DND-41 (cell line): ENCODE data around the gene PLCG1.

Experiments
- ATAC-seq: fragments of 200-7000 bp; cut with Tn5 transposase; 3 replicates; pipeline ENCODE4 v1.9.1; 2021; ENCODE audit warnings: low read depth; ENCODE audit not compliant: insufficient read depth
- DNase-seq: peaks from one replicate; pipeline ENCODE4 v3.0.0-alpha.2; 2020
- H2AFZ ChIP-seq: 2 replicates; pipeline ENCODE4 v1.6.0; 2012; ENCODE audit warnings: low read depth, low read length
- H3K27ac ChIP-seq: 2 replicates; pipeline ENCODE4 v1.5.1; 2012; ENCODE audit warnings: low read length, inconsistent platforms
- H3K27me3 ChIP-seq: fragments of 200-600 bp; sonication (generic); 2 replicates; pipeline ENCODE4 v1.6.0; 2012; ENCODE audit warnings: low read length, mild to moderate bottlenecking, inconsistent platforms; ENCODE audit not compliant: insufficient read depth, poor library complexity
- H3K36me3 ChIP-seq: 2 replicates; pipeline ENCODE4 v1.5.1; 2012; ENCODE audit warnings: low read length, inconsistent platforms; ENCODE audit not compliant: insufficient read depth
- H3K4me1 ChIP-seq: 2 replicates; pipeline ENCODE4 v1.5.1; 2012; ENCODE audit warnings: mild to moderate bottlenecking, low read length; ENCODE audit not compliant: insufficient read depth
- H3K4me2 ChIP-seq: 2 replicates; pipeline ENCODE4 v1.6.0; 2012; ENCODE audit warnings: mild to moderate bottlenecking, moderate library complexity, low read length, inconsistent platforms; ENCODE audit not compliant: insufficient read depth
- H3K4me3 ChIP-seq, 2 experiments: fragments of 200-600 bp in 1 of 2; shearing (Covaris generic) in 1 of 2; 2 replicates each; pipeline ENCODE4 v1.5.1; 2012 to 2016; ENCODE audit warnings: inconsistent platforms in 2 of 2, low read length in 2 of 2, mild to moderate bottlenecking in 2 of 2, low read depth in 1 of 2, moderate library complexity in 1 of 2
- H3K79me2 ChIP-seq: 2 replicates; pipeline ENCODE4 v1.6.0; 2012; ENCODE audit warnings: low read length, inconsistent platforms; ENCODE audit not compliant: insufficient read depth
- H3K9ac ChIP-seq: 2 replicates; pipeline ENCODE4 v1.6.0; 2012; ENCODE audit warnings: low read depth, mild to moderate bottlenecking, inconsistent platforms, low read length, moderate library complexity
- H3K9me3 ChIP-seq: 2 replicates; pipeline ENCODE4 v1.5.1; 2012; ENCODE audit warnings: low read length, moderate library complexity, mild to moderate bottlenecking, inconsistent platforms; ENCODE audit not compliant: insufficient read depth, severe bottlenecking
- H4K20me1 ChIP-seq: 2 replicates; pipeline ENCODE4 v1.6.0; 2012; ENCODE audit warnings: low read length; ENCODE audit not compliant: insufficient read depth
- EZH2 ChIP-seq: IDR thresholded peaks from 3 replicates; pipeline ENCODE4 v1.6.1; 2012; ENCODE audit warnings: borderline replicate concordance, low read depth, mild to moderate bottlenecking, moderate library complexity, low read length, inconsistent platforms; ENCODE audit not compliant: severe bottlenecking
- TF ChIP-seq, protein P1 (sequence below): IDR thresholded peaks from 2 replicates; pipeline ENCODE4 v1.5.1; 2012; ENCODE audit warnings: borderline replicate concordance, low read length, moderate library complexity, mild to moderate bottlenecking; ENCODE audit not compliant: poor library complexity, severe bottlenecking; ENCODE audit errors: extremely low read depth

Gene PLCG1

DNA sequence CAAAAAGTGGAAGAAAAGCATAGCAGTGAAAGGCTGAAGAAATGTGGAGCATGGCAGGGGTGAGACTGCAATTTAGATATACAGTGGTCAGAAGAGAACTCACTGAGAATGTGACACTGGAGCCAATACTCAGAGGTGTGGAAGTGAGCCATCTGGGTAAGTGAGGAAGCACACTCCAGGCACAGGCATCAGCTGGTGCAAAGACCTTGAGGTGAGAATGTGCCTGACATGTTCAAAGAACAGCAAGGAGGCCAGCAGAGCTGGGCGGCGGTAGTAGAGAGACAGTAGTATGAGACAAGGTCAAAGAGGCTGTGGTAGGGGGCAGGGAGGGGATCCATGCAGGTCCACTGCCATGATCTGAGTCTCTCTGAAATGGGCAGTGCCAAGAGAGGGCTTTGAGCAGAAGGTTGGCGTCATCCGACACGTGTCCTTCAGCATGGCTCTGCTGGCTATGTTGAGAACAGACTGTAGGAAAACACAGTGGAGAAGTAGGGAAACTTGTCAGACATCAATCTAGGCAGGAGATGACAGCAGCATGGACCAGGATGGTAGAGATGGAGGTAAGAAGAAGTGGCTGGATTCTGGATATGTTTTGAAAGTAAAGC lies 84.4 kb downstream of the PLCG1 start:
- H3K4me1 ChIP-seq = no peaks in the 10 kb centered on the region
- H3K36me3 ChIP-seq = no peaks in the 10 kb centered on the region
- H3K27ac ChIP-seq = no peak overlapping the region
- no peak overlapping the region for H3K4me3 ChIP-seq
- no peaks in the 10 kb centered on the region for H4K20me1 ChIP-seq
- H3K79me2 ChIP-seq = no peaks in the 10 kb centered on the region
- H3K4me2 ChIP-seq = no peak overlapping the region
- DNase-seq (no peak), ATAC-seq (no peak)
- no peaks in the 10 kb centered on the region for H3K27me3 ChIP-seq
- no peak overlapping the region for H2AFZ ChIP-seq
- TF ChIP-seq, protein P1, sequence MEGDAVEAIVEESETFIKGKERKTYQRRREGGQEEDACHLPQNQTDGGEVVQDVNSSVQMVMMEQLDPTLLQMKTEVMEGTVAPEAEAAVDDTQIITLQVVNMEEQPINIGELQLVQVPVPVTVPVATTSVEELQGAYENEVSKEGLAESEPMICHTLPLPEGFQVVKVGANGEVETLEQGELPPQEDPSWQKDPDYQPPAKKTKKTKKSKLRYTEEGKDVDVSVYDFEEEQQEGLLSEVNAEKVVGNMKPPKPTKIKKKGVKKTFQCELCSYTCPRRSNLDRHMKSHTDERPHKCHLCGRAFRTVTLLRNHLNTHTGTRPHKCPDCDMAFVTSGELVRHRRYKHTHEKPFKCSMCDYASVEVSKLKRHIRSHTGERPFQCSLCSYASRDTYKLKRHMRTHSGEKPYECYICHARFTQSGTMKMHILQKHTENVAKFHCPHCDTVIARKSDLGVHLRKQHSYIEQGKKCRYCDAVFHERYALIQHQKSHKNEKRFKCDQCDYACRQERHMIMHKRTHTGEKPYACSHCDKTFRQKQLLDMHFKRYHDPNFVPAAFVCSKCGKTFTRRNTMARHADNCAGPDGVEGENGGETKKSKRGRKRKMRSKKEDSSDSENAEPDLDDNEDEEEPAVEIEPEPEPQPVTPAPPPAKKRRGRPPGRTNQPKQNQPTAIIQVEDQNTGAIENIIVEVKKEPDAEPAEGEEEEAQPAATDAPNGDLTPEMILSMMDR = no peak
- no peak for TF ChIP-seq EZH2
- no peak overlapping the region for H3K9ac ChIP-seq
- H3K9me3 ChIP-seq = no peaks in the 10 kb centered on the region

GRCh38 chr20:41222296-41222695 lies 85.0 kb downstream of the PLCG1 start:
- no peaks in the 10 kb centered on the region for H3K36me3 ChIP-seq
- H2AFZ ChIP-seq = no peak overlapping the region
- no peak for ATAC-seq
- H3K4me2 ChIP-seq = no peak overlapping the region
- H3K9me3 ChIP-seq = no peaks in the 10 kb centered on the region
- no peak for DNase-seq
- H3K4me1 ChIP-seq = no peaks in the 10 kb centered on the region
- TF ChIP-seq, protein P1 = no peak
- TF ChIP-seq EZH2 = no peak
- no peaks in the 10 kb centered on the region for H3K27me3 ChIP-seq
- H3K9ac ChIP-seq = no peak overlapping the region
- no peaks in the 10 kb centered on the region for H4K20me1 ChIP-seq
- no peak overlapping the region for H3K27ac ChIP-seq
- no peaks in the 10 kb centered on the region for H3K79me2 ChIP-seq
- H3K4me3 ChIP-seq = no peak overlapping the region

DNA sequence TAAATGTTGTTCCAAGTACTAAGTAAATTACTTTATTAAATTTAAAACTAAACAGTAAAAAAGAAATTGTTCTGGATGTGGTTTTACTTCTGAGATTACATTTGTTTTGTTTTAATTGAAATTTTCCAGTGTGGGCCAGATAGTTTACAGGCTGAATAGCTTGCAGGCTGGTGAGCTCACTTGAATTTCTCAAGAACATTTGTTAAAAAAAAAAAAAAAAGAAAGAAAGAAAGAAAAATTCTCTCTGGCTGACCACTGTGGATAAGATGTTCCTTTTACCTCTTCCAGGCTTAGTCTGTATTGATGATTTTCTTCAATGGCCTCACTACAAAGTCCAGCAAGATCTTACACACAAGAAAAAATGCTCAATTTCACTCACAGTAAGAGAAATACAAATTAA lies 85.4 kb downstream of the PLCG1 start:
- Histone ChIP-seq H3K9ac (no peak overlapping the region), H3K27ac (no peak overlapping the region), H3K36me3 (no peaks in the 10 kb centered on the region), H3K4me3 (no peak overlapping the region), H3K4me2 (no peak overlapping the region), H3K9me3 (no peaks in the 10 kb centered on the region), H3K79me2 (no peaks in the 10 kb centered on the region), H3K4me1 (no peaks in the 10 kb centered on the region), H4K20me1 (no peaks in the 10 kb centered on the region), H2AFZ (no peak overlapping the region), H3K27me3 (no peaks in the 10 kb centered on the region)
- no peak for DNase-seq
- TF ChIP-seq, protein P1 = no peak
- TF ChIP-seq EZH2 = no peak
- no peak for ATAC-seq

DNA sequence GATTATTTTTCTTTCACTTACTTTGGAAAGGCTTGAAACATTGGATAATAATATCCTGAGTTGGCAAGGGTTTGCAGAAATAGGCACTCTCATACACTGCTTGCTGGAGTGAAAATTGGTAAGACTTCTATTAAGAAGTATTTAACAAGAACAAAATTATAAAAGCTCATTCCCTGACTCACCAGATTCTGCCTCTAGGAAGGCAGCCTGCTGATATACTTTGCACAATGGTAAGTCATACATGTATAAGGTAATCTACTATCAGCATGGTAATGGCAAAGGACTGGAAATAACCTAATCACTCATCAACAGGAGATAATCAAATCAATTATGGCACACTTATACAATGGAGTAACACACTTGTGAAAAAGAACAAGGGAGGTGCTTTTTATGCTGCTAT lies 85.8 kb downstream of the PLCG1 start:
- H3K9ac ChIP-seq = no peak overlapping the region
- H3K79me2 ChIP-seq = no peaks in the 10 kb centered on the region
- no peaks in the 10 kb centered on the region for H3K9me3 ChIP-seq
- no peak overlapping the region for H2AFZ ChIP-seq
- H3K4me1 ChIP-seq = no peaks in the 10 kb centered on the region
- no peak overlapping the region for H3K4me3 ChIP-seq
- H3K36me3 ChIP-seq = no peaks in the 10 kb centered on the region
- H3K4me2 ChIP-seq = no peak overlapping the region
- ATAC-seq (no peak), DNase-seq (no peak)
- no peak overlapping the region for H3K27ac ChIP-seq
- no peaks in the 10 kb centered on the region for H3K27me3 ChIP-seq
- TF ChIP-seq, protein P1 = no peak
- TF ChIP-seq EZH2 = no peak
- H4K20me1 ChIP-seq = no peaks in the 10 kb centered on the region
